Progenitor cell of endocrine pancreas (in vitro differentiated cells): ENCODE data around the gene SCAMP5. TPM values are rescaled to one million over a fixed set of nuclear protein-coding genes. Genes with fewer than 3 reads are reported as not detected.

Experiments
- DNase-seq: peaks from one replicate; pipeline ENCODE4 v3.0.0; 2021; ENCODE audit warnings: low spot score; ENCODE audit not compliant: unreplicated experiment
- H3K27ac Mint-ChIP-seq: 2 replicates; pipeline ENCODE4 v1.8.0; 2021; ENCODE audit warnings: mild to moderate bottlenecking, moderate library complexity, mixed read lengths
- H3K27me3 Mint-ChIP-seq: 2 replicates; pipeline ENCODE4 v1.8.0; 2021; ENCODE audit warnings: mixed read lengths
- H3K36me3 Mint-ChIP-seq: 2 replicates; pipeline ENCODE4 v1.8.0; 2022; ENCODE audit warnings: mixed read lengths; ENCODE audit not compliant: insufficient read depth
- H3K4me1 Mint-ChIP-seq: 2 replicates; pipeline ENCODE4 v1.8.0; 2021; ENCODE audit warnings: low read depth, mixed read lengths
- H3K4me3 Mint-ChIP-seq: 2 replicates; pipeline ENCODE4 v1.8.0; 2021; ENCODE audit warnings: low read depth, mild to moderate bottlenecking, moderate library complexity, mixed read lengths
- H3K9me3 Mint-ChIP-seq: 2 replicates; pipeline ENCODE4 v1.8.0; 2021; ENCODE audit warnings: low read depth, mixed read lengths
- total RNA-seq: library from RNA; stranded (reverse); gene quantifications from 2 replicates; pipeline ENCODE4 v1.2.1, GENCODE V29; 2021
- TF ChIP-seq, protein P1 (sequence below): fragments of 200-600 bp; sonication (generic); IDR thresholded peaks from one replicate; pipeline ENCODE4 v1.5.0; 2021; ENCODE audit warnings: antibody characterized with exemption, mild to moderate bottlenecking; ENCODE audit not compliant: unreplicated experiment

Gene SCAMP5
- total RNA-seq, 1 donor from 2014 or later: 55.9 TPM

DNA sequence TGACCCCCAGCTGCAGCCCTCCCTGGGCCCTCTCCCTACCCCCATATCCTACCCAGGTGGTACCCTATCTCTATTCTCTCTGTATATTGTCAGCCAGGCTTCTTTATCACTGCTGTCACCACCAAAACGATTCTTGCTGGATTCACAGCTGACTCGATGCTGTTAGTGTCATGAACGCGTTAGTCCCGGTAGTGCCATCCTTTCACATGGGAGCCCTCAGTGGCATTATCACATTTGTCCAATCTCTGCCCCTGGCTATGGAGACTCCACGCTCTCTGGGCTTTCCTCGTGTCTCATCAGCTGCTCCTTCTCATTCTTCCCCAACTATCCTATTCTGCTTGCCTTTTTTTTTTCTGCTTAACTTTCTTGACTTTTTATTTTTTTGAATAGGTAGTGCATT, 7.0 kb downstream of the SCAMP5 start:
- Mint-ChIP-seq H3K4me1 (peaks cover 3% of the 10 kb centered on the region), H3K9me3 (no peaks in the 10 kb centered on the region), H3K27ac (no peak overlapping the region), H3K4me3 (no peak overlapping the region), H3K27me3 (no peaks in the 10 kb centered on the region), H3K36me3 (peaks cover 12% of the 10 kb centered on the region)
- DNase-seq: no peak
- TF ChIP-seq, protein P1, sequence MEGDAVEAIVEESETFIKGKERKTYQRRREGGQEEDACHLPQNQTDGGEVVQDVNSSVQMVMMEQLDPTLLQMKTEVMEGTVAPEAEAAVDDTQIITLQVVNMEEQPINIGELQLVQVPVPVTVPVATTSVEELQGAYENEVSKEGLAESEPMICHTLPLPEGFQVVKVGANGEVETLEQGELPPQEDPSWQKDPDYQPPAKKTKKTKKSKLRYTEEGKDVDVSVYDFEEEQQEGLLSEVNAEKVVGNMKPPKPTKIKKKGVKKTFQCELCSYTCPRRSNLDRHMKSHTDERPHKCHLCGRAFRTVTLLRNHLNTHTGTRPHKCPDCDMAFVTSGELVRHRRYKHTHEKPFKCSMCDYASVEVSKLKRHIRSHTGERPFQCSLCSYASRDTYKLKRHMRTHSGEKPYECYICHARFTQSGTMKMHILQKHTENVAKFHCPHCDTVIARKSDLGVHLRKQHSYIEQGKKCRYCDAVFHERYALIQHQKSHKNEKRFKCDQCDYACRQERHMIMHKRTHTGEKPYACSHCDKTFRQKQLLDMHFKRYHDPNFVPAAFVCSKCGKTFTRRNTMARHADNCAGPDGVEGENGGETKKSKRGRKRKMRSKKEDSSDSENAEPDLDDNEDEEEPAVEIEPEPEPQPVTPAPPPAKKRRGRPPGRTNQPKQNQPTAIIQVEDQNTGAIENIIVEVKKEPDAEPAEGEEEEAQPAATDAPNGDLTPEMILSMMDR: no peak

GRCh38 chr15:75007216-75007615, 11.9 kb downstream of the SCAMP5 start:
- Mint-ChIP-seq H3K36me3 (peaks cover 7% of the 10 kb centered on the region), H3K4me1 (no peaks in the 10 kb centered on the region), H3K4me3 (no peak overlapping the region), H3K27me3 (no peaks in the 10 kb centered on the region), H3K9me3 (no peaks in the 10 kb centered on the region), H3K27ac (no peak overlapping the region)
- TF ChIP-seq, protein P1: no peak
- no peak for DNase-seq

DNA sequence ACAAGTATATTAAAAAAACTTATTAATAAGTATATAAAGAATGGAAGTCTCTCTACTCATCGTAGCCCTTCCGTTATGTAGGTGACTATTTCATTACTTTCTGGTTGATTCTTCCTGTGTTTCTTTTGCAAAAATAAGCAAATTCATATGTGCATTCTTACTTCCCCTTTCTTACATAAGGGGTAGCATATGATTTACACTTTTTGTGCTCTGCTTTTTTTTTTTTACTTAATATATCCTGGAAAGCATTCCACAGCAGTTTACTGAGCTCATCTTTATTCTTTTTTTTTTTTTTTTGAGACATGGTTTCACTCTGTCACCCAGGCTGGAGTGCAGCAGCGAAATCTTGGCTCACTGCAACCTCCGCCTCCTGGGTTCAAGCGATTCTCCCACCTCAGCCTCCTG, 12.9 kb downstream of the SCAMP5 start:
- no peaks in the 10 kb centered on the region for H3K9me3 Mint-ChIP-seq
- DNase-seq: no peak
- no peaks in the 10 kb centered on the region for H3K4me1 Mint-ChIP-seq
- no peaks in the 10 kb centered on the region for H3K27me3 Mint-ChIP-seq
- TF ChIP-seq, protein P1: no peak
- no peak overlapping the region for H3K27ac Mint-ChIP-seq
- H3K4me3 Mint-ChIP-seq: no peak overlapping the region
- peaks cover 7% of the 10 kb centered on the region for H3K36me3 Mint-ChIP-seq

DNA sequence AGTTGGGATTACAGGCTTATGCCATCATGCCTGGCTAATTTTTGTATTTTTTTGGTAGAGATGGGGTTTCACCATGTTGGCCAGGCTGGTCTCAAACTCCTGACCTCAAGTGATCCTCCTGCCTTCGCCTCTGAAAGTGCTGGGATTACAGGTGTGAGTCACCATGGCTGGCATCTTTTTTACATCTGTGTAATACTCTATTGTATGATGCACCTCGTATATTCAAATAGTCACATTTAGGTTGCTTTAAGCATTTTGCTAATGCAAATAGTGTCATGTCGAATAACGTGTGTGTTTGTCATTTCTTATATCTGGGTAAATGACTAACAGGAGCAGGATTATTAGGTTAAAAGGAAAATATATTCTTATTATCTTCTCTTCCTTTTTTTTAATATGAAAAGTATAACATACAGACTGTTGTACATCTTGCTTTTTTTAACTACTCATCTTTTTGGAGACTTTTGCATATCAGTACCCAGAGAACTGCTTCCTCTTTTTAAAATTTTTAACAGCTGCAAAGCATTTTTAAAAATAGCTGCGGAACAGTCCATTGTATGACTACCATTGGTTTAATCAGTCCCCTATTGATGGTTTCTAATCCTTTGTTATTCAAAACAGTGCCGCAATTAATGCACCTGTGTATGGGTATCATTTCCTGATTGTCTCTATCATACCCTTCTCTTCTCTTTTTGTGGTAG, 13.4 kb downstream of the SCAMP5 start:
- Mint-ChIP-seq H3K4me1 (no peaks in the 10 kb centered on the region), H3K27ac (no peak overlapping the region), H3K36me3 (peaks cover 8% of the 10 kb centered on the region), H3K4me3 (no peak overlapping the region), H3K27me3 (no peaks in the 10 kb centered on the region), H3K9me3 (no peaks in the 10 kb centered on the region)
- no peak for DNase-seq
- TF ChIP-seq, protein P1: no peak

GRCh38 chr15:75016431-75016830, 21.1 kb downstream of the SCAMP5 start:
- peaks cover 3% of the 10 kb centered on the region for H3K4me1 Mint-ChIP-seq
- no peak overlapping the region for H3K27ac Mint-ChIP-seq
- H3K9me3 Mint-ChIP-seq: no peaks in the 10 kb centered on the region
- H3K36me3 Mint-ChIP-seq: peaks cover 19% of the 10 kb centered on the region
- no peak for DNase-seq
- H3K27me3 Mint-ChIP-seq: no peaks in the 10 kb centered on the region
- TF ChIP-seq, protein P1: no peak
- H3K4me3 Mint-ChIP-seq: no peak overlapping the region
